Bronchial epithelial cell (primary cell): Measurements from ENCODE around the gene DLGAP4. TPM values are rescaled to one million over a fixed set of nuclear protein-coding genes. Genes with fewer than 3 reads are reported as not detected.

ENCODE experiments used
- DNase-seq: peaks from one replicate; pipeline ENCODE4 v3.0.0-alpha.2; 2010; ENCODE audit warnings: low read depth
- FAIRE-seq: peaks from 2 replicates; lab custom pipeline; 2011; peaks lifted over from hg19 to GRCh38; lab: Jason Lieb, UNC
- H3K27me3 ChIP-seq: 2 replicates; pipeline ENCODE4 v1.5.1; 2011; ENCODE audit warnings: low read length; ENCODE audit not compliant: control insufficient read depth, insufficient read depth
- H3K36me3 ChIP-seq: 2 replicates; pipeline ENCODE4 v1.5.1; 2011; ENCODE audit warnings: low read length; ENCODE audit not compliant: control insufficient read depth, insufficient read depth
- H3K4me3 ChIP-seq: 2 replicates; pipeline ENCODE4 v1.5.1; 2011; ENCODE audit warnings: mild to moderate bottlenecking, low read depth, low read length, control low read depth
- total RNA-seq: library from RNA; depleted of rRNA; stranded (reverse); fragments of >200 nt; gene quantifications from 2 replicates; pipeline ENCODE4 v1.2.1, GENCODE V29; 2014
- TF ChIP-seq, protein P1 (sequence below): IDR thresholded peaks from 2 replicates; pipeline ENCODE4 v1.5.1; 2011; ENCODE audit warnings: mild to moderate bottlenecking, moderate library complexity, low read length, control low read depth, inconsistent platforms; ENCODE audit not compliant: insufficient read depth, severe bottlenecking

Gene DLGAP4
- total RNA-seq, 1 donor from 2014 or later, result 5.5 TPM

- H3K36me3 ChIP-seq, result no peaks in the 10 kb centered on the region
- TF ChIP-seq, protein P1, sequence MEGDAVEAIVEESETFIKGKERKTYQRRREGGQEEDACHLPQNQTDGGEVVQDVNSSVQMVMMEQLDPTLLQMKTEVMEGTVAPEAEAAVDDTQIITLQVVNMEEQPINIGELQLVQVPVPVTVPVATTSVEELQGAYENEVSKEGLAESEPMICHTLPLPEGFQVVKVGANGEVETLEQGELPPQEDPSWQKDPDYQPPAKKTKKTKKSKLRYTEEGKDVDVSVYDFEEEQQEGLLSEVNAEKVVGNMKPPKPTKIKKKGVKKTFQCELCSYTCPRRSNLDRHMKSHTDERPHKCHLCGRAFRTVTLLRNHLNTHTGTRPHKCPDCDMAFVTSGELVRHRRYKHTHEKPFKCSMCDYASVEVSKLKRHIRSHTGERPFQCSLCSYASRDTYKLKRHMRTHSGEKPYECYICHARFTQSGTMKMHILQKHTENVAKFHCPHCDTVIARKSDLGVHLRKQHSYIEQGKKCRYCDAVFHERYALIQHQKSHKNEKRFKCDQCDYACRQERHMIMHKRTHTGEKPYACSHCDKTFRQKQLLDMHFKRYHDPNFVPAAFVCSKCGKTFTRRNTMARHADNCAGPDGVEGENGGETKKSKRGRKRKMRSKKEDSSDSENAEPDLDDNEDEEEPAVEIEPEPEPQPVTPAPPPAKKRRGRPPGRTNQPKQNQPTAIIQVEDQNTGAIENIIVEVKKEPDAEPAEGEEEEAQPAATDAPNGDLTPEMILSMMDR, result no peak
- H3K4me3 ChIP-seq, result no peak overlapping the region
- FAIRE-seq (no peak), DNase-seq (no peak)
- no peaks in the 10 kb centered on the region for H3K27me3 ChIP-seq
These were observed 240.1 kb downstream of the DLGAP4 start for GRCh38 chr20:36546111-36546736.

- DNase-seq, result no peak
- TF ChIP-seq, protein P1, result no peak
These were observed 241.3 kb downstream of the DLGAP4 start for GRCh38 chr20:36547186-36548005.

DNA sequence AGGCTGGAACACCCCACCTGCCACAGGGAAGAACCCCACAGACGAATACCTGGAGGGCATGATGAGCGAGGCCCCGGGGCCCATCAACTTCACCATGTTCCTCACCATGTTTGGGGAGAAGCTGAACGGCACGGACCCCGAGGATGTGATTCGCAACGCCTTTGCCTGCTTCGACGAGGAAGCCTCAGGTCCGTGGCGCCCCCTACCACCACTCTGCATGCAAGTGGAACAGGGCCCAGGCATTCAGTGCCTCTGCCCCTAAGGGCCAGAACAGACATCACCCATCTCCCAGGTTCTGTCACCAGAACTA is 241.8 kb downstream of the DLGAP4 start:
- TF ChIP-seq, protein P1, result no peak
- no peak for FAIRE-seq
- no peaks in the 10 kb centered on the region for H3K27me3 ChIP-seq
- no peak for DNase-seq
- no peak overlapping the region for H3K4me3 ChIP-seq
- H3K36me3 ChIP-seq, result no peaks in the 10 kb centered on the region

More at GRCh38 chr20:36547186-36548005, 241.3 kb downstream of the DLGAP4 start:
- no peaks in the 10 kb centered on the region for H3K27me3 ChIP-seq
- no peak overlapping the region for H3K4me3 ChIP-seq
- no peak for FAIRE-seq
- H3K36me3 ChIP-seq, result no peaks in the 10 kb centered on the region

- DNase-seq, result no peak
- no peak for FAIRE-seq
- TF ChIP-seq, protein P1, result no peak
These were observed 242.8 kb downstream of the DLGAP4 start for GRCh38 chr20:36548704-36549627.

GRCh38 chr20:36549628-36549941 is 243.4 kb downstream of the DLGAP4 start:
- TF ChIP-seq, protein P1, result no peak
- DNase-seq (no peak), FAIRE-seq (no peak)
- no peaks in the 10 kb centered on the region for H3K36me3 ChIP-seq
- no peak overlapping the region for H3K4me3 ChIP-seq
- H3K27me3 ChIP-seq, result no peaks in the 10 kb centered on the region

More at GRCh38 chr20:36548704-36549627, 242.8 kb downstream of the DLGAP4 start:
- Histone ChIP-seq H3K4me3 (no peak overlapping the region), H3K27me3 (no peaks in the 10 kb centered on the region), H3K36me3 (no peaks in the 10 kb centered on the region)
